KBM-7 (cell line): Measurements from ENCODE around the gene NSUN5.

ENCODE experiments used
- DNase-seq: peaks from one replicate; pipeline ENCODE4 v3.0.0-alpha.2; 2015
- in situ Hi-C: fragments of 300-500 bp; cut with MboI; formaldehyde crosslinking; loops from 2 replicates; pipeline ENCODE4 v1.14.3; 2020; ENCODE audit warnings: low sequenced_read_pairs, low pct_unique_long_range_greater_than_20kb, mixed read lengths

Gene NSUN5

DNA sequence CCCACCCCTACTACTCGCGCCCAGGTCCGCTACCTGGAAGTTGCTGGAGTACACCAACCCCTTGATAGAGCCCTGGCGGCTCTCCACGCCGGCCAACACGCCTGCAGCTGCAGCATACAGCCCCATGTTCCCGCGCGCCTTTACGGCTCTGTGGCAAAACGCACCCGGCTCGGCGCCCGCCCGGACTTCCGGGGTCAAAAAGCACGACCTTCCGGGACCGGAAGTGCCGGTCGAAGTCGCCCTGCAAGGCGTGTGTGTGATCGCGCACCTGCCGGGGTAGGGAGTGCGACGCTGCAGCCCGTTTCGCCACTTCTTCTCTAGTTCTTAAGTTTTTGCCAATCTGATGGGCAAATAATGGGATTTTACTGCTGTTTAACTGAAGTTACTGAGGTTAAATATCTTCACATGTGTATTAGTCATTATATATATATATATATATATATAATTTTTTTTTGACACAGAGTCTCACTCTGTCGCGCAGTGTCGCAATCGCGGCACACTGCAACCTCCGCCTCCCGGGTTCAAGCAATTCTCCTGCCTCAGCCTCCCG is at the start of gene NSUN5:
Gene NSUN5, minus strand, starts transcription at position 162 of the 550 bp plus-strand sequence. Its CDS starts 36 bp downstream, at position 126.
- peak; percentile 79 for DNase-seq
- in situ Hi-C loops = no loop called here

GRCh38 chr7:73356159-73356558 is 47.5 kb upstream of the NSUN5 start:
- no peak for DNase-seq
- in situ Hi-C loops = no loop called here

DNA sequence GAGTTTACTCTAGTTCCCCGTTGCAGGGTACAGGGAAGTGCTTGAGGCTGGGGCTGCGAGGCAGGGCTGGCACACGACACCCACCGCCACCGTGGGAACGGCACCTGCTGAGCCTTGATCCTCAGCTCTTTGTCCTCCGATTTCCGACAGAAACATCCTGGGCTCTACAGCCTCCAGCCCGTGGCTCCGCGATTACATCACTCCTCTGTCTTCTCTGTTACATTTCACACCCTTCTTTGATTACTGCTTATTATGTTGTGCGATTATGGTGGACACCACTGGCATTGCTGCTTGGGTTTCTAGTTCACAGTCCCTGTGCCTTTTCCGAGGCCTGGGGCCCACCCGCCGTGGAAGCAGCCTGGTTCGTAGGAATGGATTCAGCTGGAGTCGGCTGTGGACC is 46.2 kb upstream of the NSUN5 start:
- in situ Hi-C loops = no loop called here
- no peak for DNase-seq

GRCh38 chr7:73354196-73354595 is 45.6 kb upstream of the NSUN5 start:
- in situ Hi-C loops = no loop called here
- DNase-seq = no peak

DNA sequence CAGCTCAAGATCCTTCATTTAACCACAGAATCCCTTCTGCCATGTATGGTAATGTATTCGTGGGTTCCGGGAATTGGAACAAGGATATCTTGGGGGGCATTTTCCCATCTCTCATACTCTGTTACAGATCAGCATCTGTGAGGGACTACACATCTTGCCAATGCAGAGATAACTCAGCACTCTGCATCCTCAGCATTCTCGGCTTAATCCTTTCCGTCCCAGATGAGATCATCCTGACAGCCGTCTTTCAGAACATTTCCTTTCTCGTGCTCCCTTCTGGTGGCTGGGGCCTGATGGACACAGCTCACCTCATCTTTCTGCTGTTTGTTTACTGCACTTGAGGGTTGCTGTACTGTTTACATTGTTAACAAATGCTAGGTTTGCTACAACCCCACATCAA is 44.6 kb upstream of the NSUN5 start:
- in situ Hi-C loops = no loop called here
- no peak for DNase-seq

- in situ Hi-C loops = no loop called here
- no peak for DNase-seq
Observed at GRCh38 chr7:73352784-73353183, 44.2 kb upstream of the NSUN5 start.

DNA sequence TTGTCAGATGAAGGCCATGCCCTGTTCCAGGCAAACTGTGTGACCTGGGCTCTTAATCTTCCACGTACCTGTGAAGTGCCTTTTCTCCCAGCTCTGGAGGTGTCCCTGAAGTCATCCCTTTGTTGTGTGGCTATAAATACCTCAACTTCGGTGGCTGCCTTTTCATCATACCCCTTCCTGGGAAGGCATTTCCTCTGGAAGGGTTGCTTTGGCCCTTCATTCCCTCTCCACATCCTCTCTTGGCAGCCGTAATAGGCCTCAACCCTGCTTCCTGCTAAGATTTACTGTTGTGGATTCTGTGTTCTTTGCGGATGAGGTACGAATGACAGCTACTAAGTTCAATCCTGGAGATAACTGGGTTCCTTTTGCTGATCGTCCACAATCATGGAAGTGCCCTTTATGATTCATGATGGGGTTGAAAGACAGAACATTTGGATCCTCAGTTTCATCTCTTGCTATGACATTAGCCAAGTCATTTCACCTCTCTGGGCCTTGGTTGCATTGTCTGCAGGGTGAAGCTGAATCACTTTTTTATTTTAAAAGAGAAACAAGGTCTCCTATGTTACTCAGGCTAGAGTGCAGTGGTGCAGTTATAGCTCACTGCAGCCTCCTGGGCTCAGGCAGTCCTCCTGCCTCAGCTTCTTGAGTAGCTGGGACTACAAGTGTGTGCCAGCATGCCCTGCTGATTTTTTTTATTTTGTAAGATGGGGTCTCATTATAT is 43.0 kb upstream of the NSUN5 start:
- DNase-seq = no peak
- in situ Hi-C loops = no loop called here

GRCh38 chr7:73350306-73351068 is 41.9 kb upstream of the NSUN5 start:
- no peak for DNase-seq
- in situ Hi-C loops = no loop called here

DNA sequence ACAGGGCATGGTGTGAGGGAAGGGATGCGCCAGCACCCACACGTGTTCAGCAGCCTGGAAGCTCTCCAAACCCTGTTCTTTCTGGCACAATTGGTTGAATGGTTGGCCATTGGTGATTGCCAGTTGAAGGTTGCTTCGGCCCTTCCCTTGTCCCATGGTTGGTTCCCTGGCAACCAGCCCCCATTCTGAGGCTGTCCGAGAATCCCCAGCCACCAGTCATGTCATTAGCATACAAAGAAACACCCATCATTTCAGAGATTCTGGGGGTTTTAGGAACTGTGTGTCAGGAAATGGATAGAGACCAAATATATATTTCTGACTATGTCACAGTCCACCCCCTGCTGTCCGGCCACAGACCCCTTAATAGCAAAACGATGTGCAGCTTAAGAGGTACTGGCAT is 41.1 kb upstream of the NSUN5 start:
- in situ Hi-C loops = no loop called here
- DNase-seq = no peak

DNA sequence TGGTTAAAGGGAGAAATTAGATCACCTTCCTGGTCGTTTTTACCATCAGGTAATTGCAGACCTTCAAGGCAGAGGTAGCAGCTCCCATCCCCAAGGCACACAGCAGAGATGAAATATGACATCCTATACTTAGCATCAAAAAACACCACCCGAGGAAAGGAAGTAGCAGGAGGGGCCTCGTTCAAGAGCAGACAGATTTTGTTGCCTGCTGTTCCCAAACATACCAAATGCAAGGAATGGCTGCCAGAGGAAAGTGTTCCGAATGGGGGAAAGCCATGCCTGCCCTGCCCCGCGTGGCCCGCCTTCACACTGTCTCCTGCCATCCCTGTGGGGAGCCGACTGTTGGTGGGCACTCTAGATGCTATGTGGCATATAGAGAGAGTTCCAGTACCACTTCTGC is 37.3 kb upstream of the NSUN5 start:
- no peak for DNase-seq
- in situ Hi-C loops = no loop called here

- no peak for DNase-seq
- in situ Hi-C loops = no loop called here
Observed at GRCh38 chr7:73345538-73345937, 36.9 kb upstream of the NSUN5 start.

- no peak for DNase-seq
- in situ Hi-C loops = no loop called here
Observed at GRCh38 chr7:73343671-73344380, 35.2 kb upstream of the NSUN5 start.

DNA sequence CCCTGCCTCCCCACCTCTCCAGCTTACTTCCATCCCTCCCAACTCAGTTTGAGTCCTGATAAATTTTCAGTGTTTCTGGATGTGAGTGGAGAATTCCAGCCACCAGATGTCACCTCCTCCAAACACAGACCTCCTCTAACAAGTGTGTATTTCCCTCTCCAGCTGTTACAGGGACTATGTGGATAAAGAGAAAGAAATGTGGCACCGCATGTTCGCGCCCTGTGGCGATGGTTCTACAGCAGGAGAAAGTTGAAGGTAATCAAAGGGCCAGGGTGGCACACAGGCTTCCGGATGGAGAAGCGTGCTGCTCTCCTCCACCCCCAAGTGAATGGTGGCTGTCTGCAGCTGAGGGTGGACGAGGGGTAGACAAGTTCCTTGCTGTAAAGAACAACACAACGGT is 34.0 kb upstream of the NSUN5 start:
- DNase-seq = no peak
- in situ Hi-C loops = no loop called here

GRCh38 chr7:73341877-73342276 is 33.3 kb upstream of the NSUN5 start:
- in situ Hi-C loops = no loop called here
- DNase-seq = no peak

DNA sequence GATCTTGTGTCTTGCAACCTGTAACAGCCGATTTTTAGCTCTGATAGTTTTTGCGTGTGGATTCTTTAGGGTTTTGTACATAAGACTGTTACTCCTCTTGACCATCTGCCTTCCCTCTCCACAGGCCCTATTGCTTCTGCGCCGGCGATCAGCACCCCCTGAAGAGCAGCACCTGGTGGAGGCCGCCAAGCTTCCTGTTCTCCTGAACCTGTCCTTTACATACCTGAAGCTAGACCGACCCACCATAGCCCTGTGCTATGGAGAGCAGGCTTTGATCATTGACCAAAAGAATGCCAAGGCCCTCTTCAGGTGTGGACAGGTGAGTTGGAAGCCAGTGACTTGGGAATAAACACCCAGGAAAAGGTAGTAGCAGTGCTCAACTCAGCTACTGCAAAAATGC is 31.9 kb upstream of the NSUN5 start:
- DNase-seq = no peak
- in situ Hi-C loops = no loop called here

DNA sequence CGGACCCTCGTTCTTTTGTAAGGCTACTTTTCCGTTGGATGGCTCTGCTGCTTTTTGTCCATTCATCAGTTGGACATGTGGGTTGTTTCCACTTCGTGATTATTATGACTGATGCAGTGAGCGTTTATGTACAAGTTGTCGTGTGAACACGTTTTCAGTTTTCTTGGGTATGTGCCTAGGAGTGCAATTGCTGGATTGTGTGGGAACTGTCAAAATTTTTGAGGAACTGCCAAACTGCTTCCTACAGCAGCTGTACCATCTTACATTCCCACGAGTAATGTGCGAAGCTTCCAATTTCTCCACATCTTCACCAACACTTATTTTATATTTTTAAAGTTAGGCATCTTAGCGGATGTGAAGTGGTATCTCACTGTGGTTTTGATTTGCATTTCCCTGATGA is 29.7 kb upstream of the NSUN5 start:
- in situ Hi-C loops = no loop called here
- no peak for DNase-seq

DNA sequence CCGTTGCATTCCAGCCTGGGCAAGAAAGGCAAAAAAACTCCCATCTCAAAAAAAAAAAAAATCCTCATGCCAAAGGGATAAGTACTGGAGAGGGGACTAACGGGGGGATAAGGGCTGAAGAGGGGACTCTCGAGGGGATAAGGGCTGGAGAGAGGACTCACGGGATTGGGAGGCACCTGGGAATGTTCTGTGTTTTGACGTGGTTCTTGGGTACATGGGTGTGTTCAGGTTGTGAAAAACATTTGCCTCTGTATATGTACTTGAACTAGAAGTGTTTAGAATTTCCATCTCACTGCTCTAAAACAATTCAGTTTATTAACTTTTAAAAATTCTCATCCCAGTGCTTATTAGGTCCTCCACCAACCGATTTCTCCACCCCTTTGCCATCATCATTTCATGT is 23.8 kb upstream of the NSUN5 start:
- in situ Hi-C loops = no loop called here
- no peak for DNase-seq

DNA sequence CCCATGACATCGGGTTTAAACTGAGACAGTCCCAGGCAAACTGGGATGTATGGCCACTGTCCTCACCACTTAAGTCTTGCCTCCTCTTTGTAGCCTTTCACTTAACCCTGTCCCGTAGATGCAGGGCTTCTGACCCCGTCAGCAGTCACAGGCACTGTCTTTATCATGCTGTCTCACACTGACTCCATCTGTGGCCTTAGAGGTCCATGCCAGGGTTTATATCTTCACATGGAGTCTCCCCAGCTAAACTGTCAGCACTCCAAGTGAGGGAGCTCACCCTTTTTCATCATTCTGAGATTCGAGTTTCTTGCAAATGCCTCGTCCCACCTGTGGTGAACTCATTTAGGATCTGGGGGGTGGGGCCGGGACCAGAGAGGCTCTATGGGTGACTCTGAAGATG is 22.1 kb upstream of the NSUN5 start:
- DNase-seq = no peak
- in situ Hi-C loops = no loop called here

GRCh38 chr7:73329861-73330581 is 21.4 kb upstream of the NSUN5 start:
- in situ Hi-C loops = no loop called here
- DNase-seq = no peak
